ENCODE measurements around the gene GLYR1.

The GLYR1 gene

DNA sequence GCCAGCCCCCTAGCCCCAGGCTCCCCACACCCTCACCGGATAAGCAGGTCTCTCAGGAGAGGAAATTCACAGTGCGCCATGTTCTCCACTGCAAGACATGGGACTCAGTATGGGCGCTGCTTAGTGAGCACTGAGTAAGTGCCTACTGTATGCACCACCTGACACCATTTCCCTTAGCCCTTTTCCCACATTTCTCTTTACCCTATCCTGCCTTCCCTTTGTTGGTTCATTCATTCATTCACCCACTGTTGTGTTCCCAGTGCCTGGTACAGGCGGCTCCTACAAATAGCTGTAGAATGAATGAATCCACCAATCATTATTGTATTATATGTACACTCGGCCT lies 69.1 kb downstream of the GLYR1 start:
- Histone ChIP-seq H3K4me2 (ENCODE audit: low read length, poor library complexity, severe bottlenecking) (no peak overlapping the region), H2AFZ (ENCODE audit: low read depth, low read length) (no peak overlapping the region), H3K4me3 (ENCODE audit: insufficient read depth in 1 of 2, low read depth in 1 of 2, low read length in 2 of 2) (no peak overlapping the region), H3K27ac (ENCODE audit: low read length, poor library complexity, severe bottlenecking) (no peak overlapping the region), H4K91ac (ENCODE audit: low read length) (no peak overlapping the region), H3K36me3 (ENCODE audit: control insufficient read depth in 1 of 2, insufficient read depth in 2 of 2, low read depth in 1 of 2, low read length in 2 of 2) (no peaks in the 10 kb centered on the region), H2BK120ac (ENCODE audit: low read depth, low read length) (no peak overlapping the region), H3K14ac (ENCODE audit: low read length in 2 of 2) (no peak overlapping the region), H3K27me3 (ENCODE audit: control insufficient read depth in 1 of 2, insufficient read depth in 1 of 2, low read length in 2 of 2) (no peaks in the 10 kb centered on the region), H4K8ac (ENCODE audit: low read length) (no peak overlapping the region), H3K18ac (ENCODE audit: low read depth in 1 of 2, low read length in 2 of 2) (no peak overlapping the region), H2BK12ac (ENCODE audit: low read length in 2 of 2) (no peak overlapping the region), H3K23ac (ENCODE audit: low read length in 2 of 2) (no peak overlapping the region), H3K79me1 (replicated peaks; ENCODE audit: low read length, poor library complexity, severe bottlenecking) (no peaks in the 10 kb centered on the region), H2BK5ac (ENCODE audit: low read depth, low read length, poor library complexity, severe bottlenecking) (no peak overlapping the region), H3K9me3 (ENCODE audit: control insufficient read depth, low read length) (no peaks in the 10 kb centered on the region), H3K4ac (ENCODE audit: low read depth in 1 of 2, low read length in 2 of 2) (no peak overlapping the region), H2AK5ac (ENCODE audit: low read length, severe bottlenecking) (no peak overlapping the region), H2BK15ac (ENCODE audit: low read depth, poor library complexity, severe bottlenecking) (no peak overlapping the region), H3K4me1 (ENCODE audit: control insufficient read depth, insufficient read depth, low read depth, low read length) (no peaks in the 10 kb centered on the region), H3K9ac (ENCODE audit: low read length) (no peak overlapping the region)
- 91% methylated on average over 5 of the region's 5 CpGs for WGBS
- DNase-seq, result no peak

DNA sequence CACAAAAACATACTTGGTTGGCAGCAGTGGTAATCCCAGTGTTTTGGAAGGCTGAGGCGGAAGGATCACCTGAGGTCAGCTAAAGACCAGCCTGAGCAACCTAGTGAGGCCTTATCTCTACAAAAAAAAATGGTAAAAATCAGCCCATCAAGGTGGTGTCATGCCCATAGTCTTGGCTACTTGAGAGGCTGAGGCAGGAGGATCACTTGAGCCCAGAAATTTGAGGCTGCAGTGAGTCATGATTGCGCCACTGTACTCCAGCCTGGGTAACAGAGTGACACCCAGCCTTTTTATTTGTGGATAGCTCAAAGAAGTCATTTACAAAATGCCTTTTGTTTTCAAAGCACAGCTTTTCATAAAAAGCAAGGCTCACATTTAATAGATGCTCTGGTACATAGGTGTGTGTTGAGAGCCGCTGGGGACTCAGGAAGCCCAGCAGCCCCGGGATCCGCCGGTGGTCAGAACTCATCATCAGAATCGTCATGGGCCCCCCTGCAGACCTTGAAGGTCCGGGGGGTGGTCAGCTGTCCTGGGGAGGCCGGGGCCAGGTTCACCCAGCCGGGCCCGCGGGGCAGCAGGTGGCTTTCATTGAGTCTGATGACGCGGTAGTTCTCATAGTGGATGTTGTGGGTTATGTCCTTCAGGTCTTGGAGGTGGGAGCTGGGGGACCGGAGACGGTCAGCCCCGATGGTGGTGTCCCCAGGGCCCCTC lies 69.6 kb downstream of the GLYR1 start:
- 87% methylated on average over 15 of the region's 17 CpGs for WGBS
- DNase-seq, result no peak
- no peak overlapping the region for H2BK120ac ChIP-seq (ENCODE audit: low read depth, low read length)

DNA sequence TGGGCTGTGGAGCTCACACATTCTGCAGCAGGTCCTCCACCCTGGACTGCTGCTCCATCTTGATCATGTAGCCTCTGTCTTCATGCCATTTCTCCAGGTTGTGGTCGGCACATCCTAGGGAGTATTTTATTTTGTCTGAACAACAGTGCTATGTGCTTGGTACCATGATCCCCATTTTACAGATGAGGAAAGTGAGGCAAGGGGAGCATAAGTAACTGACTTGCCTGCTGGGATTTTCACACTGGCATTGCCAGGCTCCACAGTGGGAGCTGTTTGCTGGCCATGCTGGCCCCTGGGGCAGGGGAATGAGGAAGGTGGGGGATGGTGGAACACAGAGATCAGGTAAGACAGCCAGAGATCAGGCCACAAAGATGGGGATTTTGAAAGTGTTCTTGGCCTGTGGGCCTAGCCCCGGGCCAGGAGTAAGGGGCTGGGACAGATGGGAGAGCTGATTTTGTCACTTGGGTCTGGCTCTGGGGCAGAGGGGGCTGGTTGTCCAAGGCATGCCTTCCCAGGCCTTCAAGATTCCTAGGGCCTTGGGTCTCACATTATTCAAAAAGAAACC lies 70.9 kb downstream of the GLYR1 start:
- H2AK5ac ChIP-seq (ENCODE audit: low read length, severe bottlenecking), result no peak overlapping the region
- H3K4me3 ChIP-seq (ENCODE audit: insufficient read depth in 1 of 2, low read depth in 1 of 2, low read length in 2 of 2), result no peak overlapping the region
- WGBS, result 94% methylated on average over 2 of the region's 2 CpGs
- no peak for DNase-seq
- no peak overlapping the region for H2AFZ ChIP-seq (ENCODE audit: low read depth, low read length)
- no peaks in the 10 kb centered on the region for H3K27me3 ChIP-seq (ENCODE audit: control insufficient read depth in 1 of 2, insufficient read depth in 1 of 2, low read length in 2 of 2)
- H2BK5ac ChIP-seq (ENCODE audit: low read depth, low read length, poor library complexity, severe bottlenecking), result no peak overlapping the region
- H3K4ac ChIP-seq (ENCODE audit: low read depth in 1 of 2, low read length in 2 of 2), result no peak overlapping the region
- no peak overlapping the region for H2BK15ac ChIP-seq (ENCODE audit: low read depth, poor library complexity, severe bottlenecking)
- H3K9ac ChIP-seq (ENCODE audit: low read length), result no peak overlapping the region
- no peaks in the 10 kb centered on the region for H3K9me3 ChIP-seq (ENCODE audit: control insufficient read depth, low read length)
- H3K36me3 ChIP-seq (ENCODE audit: control insufficient read depth in 1 of 2, insufficient read depth in 2 of 2, low read depth in 1 of 2, low read length in 2 of 2), result no peaks in the 10 kb centered on the region
- H4K8ac ChIP-seq (ENCODE audit: low read length), result no peak overlapping the region
- no peak overlapping the region for H3K18ac ChIP-seq (ENCODE audit: low read depth in 1 of 2, low read length in 2 of 2)
- H4K91ac ChIP-seq (ENCODE audit: low read length), result peak overlapping the region; percentile 8
- H3K27ac ChIP-seq (ENCODE audit: low read length, poor library complexity, severe bottlenecking), result no peak overlapping the region
- H3K4me1 ChIP-seq (ENCODE audit: control insufficient read depth, insufficient read depth, low read depth, low read length), result no peaks in the 10 kb centered on the region
- H2BK120ac ChIP-seq (ENCODE audit: low read depth, low read length), result no peak overlapping the region
- no peak overlapping the region for H3K23ac ChIP-seq (ENCODE audit: low read length in 2 of 2)
- no peak overlapping the region for H3K14ac ChIP-seq (ENCODE audit: low read length in 2 of 2)
- H3K79me1 ChIP-seq (replicated peaks; ENCODE audit: low read length, poor library complexity, severe bottlenecking), result no peaks in the 10 kb centered on the region
- no peak overlapping the region for H2BK12ac ChIP-seq (ENCODE audit: low read length in 2 of 2)
- H3K4me2 ChIP-seq (ENCODE audit: low read length, poor library complexity, severe bottlenecking), result no peak overlapping the region

More for the DNA sequence above, 69.6 kb downstream of the GLYR1 start:
- no peak overlapping the region for H3K14ac ChIP-seq (ENCODE audit: low read length in 2 of 2)
- H2AK5ac ChIP-seq (ENCODE audit: low read length, severe bottlenecking), result no peak overlapping the region
- H4K91ac ChIP-seq (ENCODE audit: low read length), result no peak overlapping the region
- no peak overlapping the region for H3K18ac ChIP-seq (ENCODE audit: low read depth in 1 of 2, low read length in 2 of 2)
- H2AFZ ChIP-seq (ENCODE audit: low read depth, low read length), result no peak overlapping the region
- H4K8ac ChIP-seq (ENCODE audit: low read length), result no peak overlapping the region
- H3K27ac ChIP-seq (ENCODE audit: low read length, poor library complexity, severe bottlenecking), result no peak overlapping the region
- H3K36me3 ChIP-seq (ENCODE audit: control insufficient read depth in 1 of 2, insufficient read depth in 2 of 2, low read depth in 1 of 2, low read length in 2 of 2), result no peaks in the 10 kb centered on the region
- H2BK5ac ChIP-seq (ENCODE audit: low read depth, low read length, poor library complexity, severe bottlenecking), result no peak overlapping the region
- no peaks in the 10 kb centered on the region for H3K9me3 ChIP-seq (ENCODE audit: control insufficient read depth, low read length)
- no peak overlapping the region for H3K23ac ChIP-seq (ENCODE audit: low read length in 2 of 2)
- no peak overlapping the region for H3K4ac ChIP-seq (ENCODE audit: low read depth in 1 of 2, low read length in 2 of 2)
- H3K4me3 ChIP-seq (ENCODE audit: insufficient read depth in 1 of 2, low read depth in 1 of 2, low read length in 2 of 2), result no peak overlapping the region
- H3K4me2 ChIP-seq (ENCODE audit: low read length, poor library complexity, severe bottlenecking), result no peak overlapping the region
- no peak overlapping the region for H2BK12ac ChIP-seq (ENCODE audit: low read length in 2 of 2)
- no peaks in the 10 kb centered on the region for H3K4me1 ChIP-seq (ENCODE audit: control insufficient read depth, insufficient read depth, low read depth, low read length)
- H3K79me1 ChIP-seq (replicated peaks; ENCODE audit: low read length, poor library complexity, severe bottlenecking), result no peaks in the 10 kb centered on the region
- H2BK15ac ChIP-seq (ENCODE audit: low read depth, poor library complexity, severe bottlenecking), result no peak overlapping the region
- no peaks in the 10 kb centered on the region for H3K27me3 ChIP-seq (ENCODE audit: control insufficient read depth in 1 of 2, insufficient read depth in 1 of 2, low read length in 2 of 2)
- no peak overlapping the region for H3K9ac ChIP-seq (ENCODE audit: low read length)

DNA sequence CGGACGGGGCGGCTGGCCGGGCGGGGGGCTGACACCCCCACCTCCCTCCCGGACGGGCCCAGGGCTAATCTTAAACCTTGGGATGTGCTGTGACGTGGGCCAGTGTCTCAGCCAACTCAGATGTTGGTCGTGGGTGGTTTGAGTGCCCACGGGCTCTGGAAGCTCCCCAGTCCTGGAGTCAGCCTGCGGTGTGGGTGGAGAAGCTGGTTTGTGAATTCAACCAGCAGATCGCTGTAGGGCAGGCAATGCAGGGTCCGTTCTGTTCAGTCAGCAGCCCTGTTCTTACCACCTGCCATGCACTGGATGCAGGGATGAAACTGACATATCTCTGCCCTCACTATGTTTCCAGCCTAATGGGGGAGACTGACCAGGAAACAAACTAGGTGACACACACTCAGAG lies 72.1 kb downstream of the GLYR1 start:
- Histone ChIP-seq H3K4me2 (ENCODE audit: low read length, poor library complexity, severe bottlenecking) (no peak overlapping the region), H2BK12ac (ENCODE audit: low read length in 2 of 2) (no peak overlapping the region), H3K18ac (ENCODE audit: low read depth in 1 of 2, low read length in 2 of 2) (no peak overlapping the region), H2BK120ac (ENCODE audit: low read depth, low read length) (no peak overlapping the region), H3K9ac (ENCODE audit: low read length) (no peak overlapping the region), H2AFZ (ENCODE audit: low read depth, low read length) (no peak overlapping the region), H3K4me3 (ENCODE audit: insufficient read depth in 1 of 2, low read depth in 1 of 2, low read length in 2 of 2) (no peak overlapping the region), H3K4ac (ENCODE audit: low read depth in 1 of 2, low read length in 2 of 2) (no peak overlapping the region), H4K91ac (ENCODE audit: low read length) (peak overlapping the region; percentile 29), H3K27ac (ENCODE audit: low read length, poor library complexity, severe bottlenecking) (no peak overlapping the region), H3K23ac (ENCODE audit: low read length in 2 of 2) (no peak overlapping the region), H2BK15ac (ENCODE audit: low read depth, poor library complexity, severe bottlenecking) (no peak overlapping the region), H3K36me3 (ENCODE audit: control insufficient read depth in 1 of 2, insufficient read depth in 2 of 2, low read depth in 1 of 2, low read length in 2 of 2) (no peaks in the 10 kb centered on the region), H4K8ac (ENCODE audit: low read length) (no peak overlapping the region), H3K79me1 (replicated peaks; ENCODE audit: low read length, poor library complexity, severe bottlenecking) (no peaks in the 10 kb centered on the region), H3K9me3 (ENCODE audit: control insufficient read depth, low read length) (no peaks in the 10 kb centered on the region), H2BK5ac (ENCODE audit: low read depth, low read length, poor library complexity, severe bottlenecking) (no peak overlapping the region), H3K27me3 (ENCODE audit: control insufficient read depth in 1 of 2, insufficient read depth in 1 of 2, low read length in 2 of 2) (no peaks in the 10 kb centered on the region), H2AK5ac (ENCODE audit: low read length, severe bottlenecking) (no peak overlapping the region), H3K4me1 (ENCODE audit: control insufficient read depth, insufficient read depth, low read depth, low read length) (no peaks in the 10 kb centered on the region), H3K14ac (ENCODE audit: low read length in 2 of 2) (no peak overlapping the region)
- WGBS, result 96% methylated on average over 13 of the region's 13 CpGs
- DNase-seq, result no peak
